Esophagus muscularis mucosa (tissue), 4 donors: ENCODE results near the gene SLC6A3.

Experiments
- CTCF ChIP-seq, 3 experiments: fragments of 200-600 bp in 2 of 3; fragments of 450-650 bp in 1 of 3; sonication (generic) in 2 of 3; IDR thresholded peaks; one replicate each; pipeline ENCODE4 v1.5.1; 2017 to 2019; ENCODE audit warnings: antibody characterized with exemption in 3 of 3, mild to moderate bottlenecking in 2 of 3, moderate library complexity in 1 of 3
- EP300 ChIP-seq: sonication (generic); formaldehyde crosslinking; IDR thresholded peaks from one replicate; pipeline ENCODE4 v1.6.1; 2017; ENCODE audit warnings: antibody characterized with exemption
- POLR2A ChIP-seq: fragments of 450-650 bp; IDR thresholded peaks from one replicate; pipeline ENCODE4 v1.6.1; 2017; ENCODE audit warnings: antibody characterized with exemption, moderate library complexity, mild to moderate bottlenecking, low read depth
- POLR2AphosphoS5 ChIP-seq, 2 donors: sonication (generic); formaldehyde crosslinking; IDR thresholded peaks; one replicate each; pipeline ENCODE4 v1.6.1; 2017; ENCODE audit warnings: antibody characterized with exemption in 2 of 2

- TF ChIP-seq POLR2A (no peak), POLR2AphosphoS5 (IDR thresholded peaks at IDR 0.05) (no peak), CTCF (IDR thresholded peaks at IDR 0.05) (no peak), EP300 (no peak)
Observed at GRCh38 chr5:1383886-1384401, 61.3 kb downstream of the SLC6A3 start.
